NCI-H774 (cell line): ENCODE measurements around the gene PXDC1.

ENCODE experiments used
- DNase-seq: peaks from one replicate; lab custom pipeline; 2025; lab: John Stamatoyannopoulos, UW

Gene PXDC1

GRCh38 chr6:3746696-3747095 is 4.8 kb downstream of the PXDC1 start:
- DNase-seq, result no peak

- no peak for DNase-seq
These were observed 5.3 kb downstream of the PXDC1 start for GRCh38 chr6:3746119-3746691.

GRCh38 chr6:3745566-3746118 is 5.9 kb downstream of the PXDC1 start:
- DNase-seq, result no peak

- DNase-seq, result no peak
These were observed 6.5 kb downstream of the PXDC1 start for GRCh38 chr6:3744901-3745470.

- no peak for DNase-seq
These were observed 7.2 kb downstream of the PXDC1 start for GRCh38 chr6:3744211-3744900.

- DNase-seq, result no peak
These were observed 8.0 kb downstream of the PXDC1 start for GRCh38 chr6:3743541-3743940.

- DNase-seq, result peak; percentile 77
These were observed 8.8 kb downstream of the PXDC1 start for GRCh38 chr6:3742426-3743344.

GRCh38 chr6:3742076-3742425 is 9.5 kb downstream of the PXDC1 start:
- no peak for DNase-seq

GRCh38 chr6:3741477-3741871 is 10.0 kb downstream of the PXDC1 start:
- DNase-seq, result no peak

- no peak for DNase-seq
These were observed 10.7 kb downstream of the PXDC1 start for GRCh38 chr6:3740551-3741476.

GRCh38 chr6:3739311-3739897 is 12.1 kb downstream of the PXDC1 start:
- no peak for DNase-seq

GRCh38 chr6:3738381-3739131 is 13.0 kb downstream of the PXDC1 start:
- DNase-seq, result no peak

- no peak for DNase-seq
These were observed 13.7 kb downstream of the PXDC1 start for GRCh38 chr6:3737831-3738210.

- DNase-seq, result no peak
These were observed 14.2 kb downstream of the PXDC1 start for GRCh38 chr6:3737149-3737830.

- no peak for DNase-seq
These were observed 16.4 kb downstream of the PXDC1 start for GRCh38 chr6:3735029-3735605.

- no peak for DNase-seq
These were observed 17.5 kb downstream of the PXDC1 start for GRCh38 chr6:3734023-3734422.

- no peak for DNase-seq
These were observed 18.1 kb downstream of the PXDC1 start for GRCh38 chr6:3733321-3733925.

GRCh38 chr6:3732345-3733141 is 19.0 kb downstream of the PXDC1 start:
- DNase-seq, result peak; percentile 74
